Epithelial cell of esophagus (primary cell): Measurements from ENCODE around the gene RGPD3.
A peak's percentile ranks its signal among the peaks of the same experiment; 100 is the strongest.
"Not testable (repeated sequence)": the region's sequence is repeated elsewhere in the genome, so short reads cannot be mapped to it uniquely, and the experiment has no call there.

Source experiments
- DNase-seq: peaks from one replicate; pipeline ENCODE4 v3.0.0; 2010; ENCODE audit warnings: low read depth
- H3K4me3 ChIP-seq: 2 replicates; pipeline ENCODE4 v1.5.1; 2011; ENCODE audit warnings: mild to moderate bottlenecking, low read length, control low read depth
- TF ChIP-seq, protein P1 (sequence below): IDR thresholded peaks from 2 replicates; pipeline ENCODE4 v1.5.1; 2011; ENCODE audit warnings: low read depth, mild to moderate bottlenecking, low read length, control low read depth, inconsistent platforms; ENCODE audit not compliant: insufficient read depth; ENCODE audit errors: missing control alignments

The RGPD3 gene

GRCh38 chr2:106468107-106468506, at the start of gene RGPD3:
TSS of gene RGPD3 (minus strand) at chr2:106468413. CDS start at chr2:106468288, 125 bp downstream.
- DNase-seq, H3K4me3 ChIP-seq: not testable (repeated sequence)

GRCh38 chr2:106517329-106517728, 49.1 kb upstream of the RGPD3 start:
- no peak for DNase-seq
- TF ChIP-seq, protein P1, sequence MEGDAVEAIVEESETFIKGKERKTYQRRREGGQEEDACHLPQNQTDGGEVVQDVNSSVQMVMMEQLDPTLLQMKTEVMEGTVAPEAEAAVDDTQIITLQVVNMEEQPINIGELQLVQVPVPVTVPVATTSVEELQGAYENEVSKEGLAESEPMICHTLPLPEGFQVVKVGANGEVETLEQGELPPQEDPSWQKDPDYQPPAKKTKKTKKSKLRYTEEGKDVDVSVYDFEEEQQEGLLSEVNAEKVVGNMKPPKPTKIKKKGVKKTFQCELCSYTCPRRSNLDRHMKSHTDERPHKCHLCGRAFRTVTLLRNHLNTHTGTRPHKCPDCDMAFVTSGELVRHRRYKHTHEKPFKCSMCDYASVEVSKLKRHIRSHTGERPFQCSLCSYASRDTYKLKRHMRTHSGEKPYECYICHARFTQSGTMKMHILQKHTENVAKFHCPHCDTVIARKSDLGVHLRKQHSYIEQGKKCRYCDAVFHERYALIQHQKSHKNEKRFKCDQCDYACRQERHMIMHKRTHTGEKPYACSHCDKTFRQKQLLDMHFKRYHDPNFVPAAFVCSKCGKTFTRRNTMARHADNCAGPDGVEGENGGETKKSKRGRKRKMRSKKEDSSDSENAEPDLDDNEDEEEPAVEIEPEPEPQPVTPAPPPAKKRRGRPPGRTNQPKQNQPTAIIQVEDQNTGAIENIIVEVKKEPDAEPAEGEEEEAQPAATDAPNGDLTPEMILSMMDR = no peak
- H3K4me3 ChIP-seq = no peak overlapping the region

DNA sequence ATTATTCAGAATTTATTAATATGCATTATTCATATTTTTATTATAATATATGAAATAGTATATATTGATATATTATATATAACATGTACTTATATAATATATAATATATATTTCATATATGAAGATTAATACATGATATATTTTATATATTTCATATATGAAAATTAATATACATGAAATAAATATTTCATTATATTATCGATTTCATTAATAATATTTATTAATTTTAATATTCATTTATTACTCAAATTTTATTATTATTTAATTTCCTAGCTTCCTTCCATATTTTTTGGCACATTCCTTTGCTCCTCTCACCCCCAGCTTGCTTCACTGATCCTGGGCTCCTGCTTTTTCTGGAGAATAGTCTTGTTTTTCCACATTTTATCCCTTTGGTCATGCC, 48.7 kb upstream of the RGPD3 start:
- DNase-seq = no peak
- TF ChIP-seq, protein P1 = no peak
- H3K4me3 ChIP-seq = no peak overlapping the region

DNA sequence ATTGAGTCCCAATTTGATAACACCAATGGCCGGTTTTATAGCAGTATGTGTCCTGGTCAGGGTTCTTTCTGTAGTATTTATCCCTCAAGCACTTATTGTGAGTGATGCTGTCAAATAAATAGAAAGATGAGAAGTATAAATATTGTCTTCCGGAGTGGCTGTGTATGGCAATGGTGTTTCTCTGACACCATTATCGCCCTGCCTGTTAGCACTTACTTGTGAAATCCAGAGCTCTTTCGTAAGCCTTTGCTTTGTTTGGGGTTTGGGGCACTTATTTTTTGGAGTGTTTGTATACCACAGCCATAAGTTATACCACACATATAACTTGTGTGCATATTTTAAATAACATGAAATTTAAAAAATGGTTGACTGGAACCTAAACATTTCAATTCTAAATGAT, 48.2 kb upstream of the RGPD3 start:
- no peak for DNase-seq
- H3K4me3 ChIP-seq = no peak overlapping the region
- TF ChIP-seq, protein P1 = no peak

GRCh38 chr2:106514827-106515226, 46.6 kb upstream of the RGPD3 start:
- DNase-seq = peak; percentile 75

DNA sequence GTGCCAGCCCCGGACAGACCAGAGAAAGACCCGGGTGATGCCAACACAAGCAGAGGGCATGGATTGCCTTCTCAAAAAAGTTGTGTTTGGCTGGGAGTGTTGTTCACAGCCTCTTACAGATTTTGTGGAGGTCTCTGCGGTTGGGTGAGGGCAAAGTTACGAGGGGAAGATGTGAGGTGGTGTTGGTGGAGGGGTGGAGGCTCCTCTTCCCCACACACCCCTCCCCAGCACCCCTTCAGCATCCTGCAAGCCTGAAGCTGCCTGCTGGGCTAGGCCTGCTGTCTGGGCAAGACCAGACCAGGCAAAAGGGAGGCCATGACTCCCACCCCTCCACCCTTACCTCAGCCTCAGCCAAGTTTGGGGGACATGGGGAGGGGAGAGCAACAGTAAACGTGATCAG, 45.2 kb upstream of the RGPD3 start:
- DNase-seq, H3K4me3 ChIP-seq: not testable (repeated sequence)

More at GRCh38 chr2:106514827-106515226, 46.6 kb upstream of the RGPD3 start:
- not testable (repeated sequence) for H3K4me3 ChIP-seq

DNA sequence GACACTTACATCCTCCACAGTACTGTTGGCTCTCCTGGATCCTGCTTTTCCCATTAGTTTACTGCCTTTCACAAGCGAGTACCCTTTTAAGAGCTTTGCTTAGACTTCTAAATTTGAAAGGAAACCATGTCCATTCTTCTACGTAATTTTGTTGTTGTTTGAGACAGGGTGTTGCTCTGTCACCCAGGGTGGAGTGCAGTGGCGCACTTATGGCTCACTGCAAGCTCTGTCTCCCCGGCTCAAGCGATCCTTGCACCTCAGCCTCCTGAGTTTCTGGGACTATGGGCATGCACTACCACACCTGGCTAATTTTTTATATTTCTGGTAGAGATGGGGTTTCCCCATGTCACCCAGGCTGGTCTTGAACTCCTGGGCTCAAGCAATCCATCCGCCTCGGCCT, 43.7 kb upstream of the RGPD3 start:
- H3K4me3 ChIP-seq = not testable (repeated sequence)

DNA sequence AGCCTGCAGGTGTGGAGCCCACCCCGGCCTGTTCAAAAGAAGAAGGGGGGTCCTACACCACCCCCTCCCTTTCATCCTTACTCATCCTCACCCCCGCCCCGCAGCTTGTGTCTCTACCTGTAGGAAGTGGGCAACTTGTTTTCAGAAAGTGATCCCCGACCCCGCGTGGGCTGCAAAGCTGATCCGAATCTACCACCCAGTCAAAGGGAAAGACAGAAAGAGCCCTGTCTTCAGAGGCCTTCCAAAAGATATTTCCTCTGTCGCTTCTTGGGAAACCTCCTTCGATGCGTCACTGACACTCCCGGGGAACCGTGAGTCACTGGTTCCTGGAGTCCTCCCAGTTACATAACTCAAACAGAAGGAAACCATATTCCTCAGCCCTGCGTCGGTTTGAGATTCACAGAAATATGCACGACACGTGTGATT, 43.3 kb upstream of the RGPD3 start:
- peak; percentile 78 for DNase-seq
- not testable (repeated sequence) for H3K4me3 ChIP-seq

More for the DNA sequence above, 43.7 kb upstream of the RGPD3 start:
- DNase-seq = not testable (repeated sequence)

DNA sequence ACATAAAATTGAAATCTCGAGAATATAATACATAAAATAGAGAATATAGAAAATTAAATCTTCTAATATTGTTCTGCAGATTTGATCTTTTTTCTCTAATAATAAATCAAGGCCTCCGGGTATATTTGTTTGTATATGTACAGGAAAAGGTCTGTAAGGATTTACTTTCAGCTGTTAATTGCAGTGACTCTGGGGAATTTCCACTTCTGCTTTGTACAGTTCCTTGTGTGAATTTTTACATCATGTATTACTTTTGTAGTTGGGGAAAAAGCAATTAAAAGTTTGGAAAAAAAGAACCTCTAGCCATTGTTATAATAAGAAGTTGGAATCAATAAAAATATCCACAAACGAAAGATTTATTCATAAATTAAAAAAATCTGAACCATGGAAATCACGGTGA, 42.6 kb upstream of the RGPD3 start:
- DNase-seq = not testable (repeated sequence)

GRCh38 chr2:106509374-106509770, 41.2 kb upstream of the RGPD3 start:
- not testable (repeated sequence) for DNase-seq, H3K4me3 ChIP-seq

More for the DNA sequence above, 42.6 kb upstream of the RGPD3 start:
- H3K4me3 ChIP-seq = not testable (repeated sequence)

DNA sequence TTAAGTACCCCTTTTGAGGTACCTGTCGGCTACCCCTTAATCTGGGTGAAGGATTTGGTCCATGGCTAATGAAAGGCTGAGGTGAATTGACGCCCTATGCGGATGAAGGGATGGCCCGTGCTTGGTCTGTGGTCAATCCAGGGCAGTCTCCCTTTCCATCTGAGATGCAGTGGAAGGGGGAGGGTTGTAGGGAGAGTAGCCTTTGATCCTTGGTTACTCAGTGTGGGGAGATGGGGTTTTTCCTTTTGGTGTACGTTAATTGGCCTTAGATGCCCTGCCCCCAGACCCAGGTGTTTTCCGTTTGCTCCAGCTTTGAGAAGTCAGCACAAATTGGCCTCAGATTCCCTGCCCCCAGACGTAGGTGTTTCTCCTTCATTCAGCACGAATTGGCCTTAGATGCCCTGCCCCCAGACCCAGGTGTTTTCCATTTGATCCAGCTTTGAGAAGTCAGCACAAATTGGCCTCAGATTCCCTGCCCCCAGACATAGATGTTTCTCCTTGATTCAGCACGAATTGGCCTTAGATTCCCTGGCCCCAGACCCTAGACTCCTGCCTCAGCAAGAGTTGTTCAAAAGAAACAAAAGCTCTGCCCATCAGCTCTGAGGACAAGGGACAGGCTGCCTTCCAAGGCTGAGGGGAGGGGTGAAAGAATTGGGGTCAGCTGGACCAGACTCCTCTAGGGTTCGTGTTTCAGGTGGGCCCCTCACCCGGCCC, 40.6 kb upstream of the RGPD3 start:
- DNase-seq, H3K4me3 ChIP-seq: not testable (repeated sequence)

GRCh38 chr2:106506002-106506687, 37.9 kb upstream of the RGPD3 start:
- not testable (repeated sequence) for DNase-seq

DNA sequence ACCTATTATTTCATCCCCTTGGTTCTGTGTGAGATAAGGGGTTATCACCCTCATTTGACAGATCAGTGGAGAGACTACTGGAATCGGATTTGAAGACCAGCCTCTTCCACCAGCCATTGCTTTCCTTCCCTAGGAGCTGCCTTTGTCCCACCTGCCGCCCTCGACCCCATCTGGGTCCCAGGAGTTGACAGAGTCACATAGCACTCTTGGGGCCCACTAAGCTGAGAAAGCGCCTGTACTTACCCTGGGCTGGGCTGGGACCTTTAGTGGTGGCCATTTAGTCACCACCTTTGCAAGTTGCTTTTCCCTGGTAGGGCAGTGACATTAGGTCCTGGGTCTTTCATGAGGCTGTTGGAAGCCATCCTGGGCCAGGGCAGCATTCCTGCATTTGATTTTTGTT, 36.6 kb upstream of the RGPD3 start:
- not testable (repeated sequence) for H3K4me3 ChIP-seq

More at GRCh38 chr2:106506002-106506687, 37.9 kb upstream of the RGPD3 start:
- H3K4me3 ChIP-seq = not testable (repeated sequence)

GRCh38 chr2:106504192-106504591, 36.0 kb upstream of the RGPD3 start:
- DNase-seq = not testable (repeated sequence)

More for the DNA sequence above, 36.6 kb upstream of the RGPD3 start:
- not testable (repeated sequence) for DNase-seq

DNA sequence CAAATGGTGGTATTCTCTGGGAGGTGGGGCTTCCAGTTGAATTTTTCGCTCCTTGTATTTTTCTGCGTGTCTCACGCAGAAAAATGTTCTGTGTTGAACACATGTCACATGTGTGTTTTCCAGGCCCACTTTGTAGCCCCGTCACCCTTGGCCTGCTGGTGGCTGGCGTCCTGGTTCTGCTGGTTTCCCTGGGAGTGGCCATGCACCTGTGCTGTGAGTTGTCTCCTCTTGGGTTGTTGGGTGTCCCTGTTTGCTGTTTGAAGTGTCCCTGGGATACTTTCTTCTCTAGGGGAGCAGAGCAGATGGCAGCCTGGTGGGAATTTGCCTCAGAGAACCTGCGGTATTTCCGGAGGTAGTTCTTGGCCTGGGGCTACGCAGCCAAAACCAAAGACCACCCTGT, 34.1 kb upstream of the RGPD3 start:
- not testable (repeated sequence) for DNase-seq

More at GRCh38 chr2:106504192-106504591, 36.0 kb upstream of the RGPD3 start:
- not testable (repeated sequence) for H3K4me3 ChIP-seq

DNA sequence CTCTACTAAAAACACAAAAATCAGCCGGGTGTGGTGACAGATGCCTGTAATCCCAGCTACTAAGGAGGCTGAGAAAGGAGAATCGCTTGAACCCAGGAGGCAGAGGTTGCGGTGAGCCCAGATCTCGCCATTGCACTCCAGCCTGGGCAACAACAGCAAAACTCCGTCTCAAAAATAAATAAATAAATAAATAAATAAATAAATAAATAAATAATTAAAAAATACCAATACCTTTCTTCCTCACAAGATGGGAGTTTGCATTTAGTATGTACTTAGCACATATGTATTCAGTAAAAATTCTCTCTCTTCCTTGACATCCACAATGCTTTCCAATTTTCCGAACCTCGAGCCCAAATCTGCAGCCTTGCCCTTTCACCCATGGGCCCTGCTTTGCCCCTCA, 32.1 kb upstream of the RGPD3 start:
- not testable (repeated sequence) for DNase-seq, H3K4me3 ChIP-seq

More for the DNA sequence above, 34.1 kb upstream of the RGPD3 start:
- H3K4me3 ChIP-seq = not testable (repeated sequence)
